HG03108 (cell line): ENCODE results near the gene FOXF1.

ENCODE experiments used
- ATAC-seq: cut with Tn5 transposase; IDR thresholded peaks from one replicate; pipeline ENCODE4 v1.9.1; 2021; ENCODE audit warnings: moderate library complexity; ENCODE audit not compliant: unreplicated experiment

Gene FOXF1

GRCh38 chr16:86503830-86504229, 6.5 kb upstream of the FOXF1 start:
- ATAC-seq: no peak

- ATAC-seq: no peak
Measured at GRCh38 chr16:86504315-86505184, 5.8 kb upstream of the FOXF1 start.

- ATAC-seq: no peak
Measured at GRCh38 chr16:86505185-86505898, 5.0 kb upstream of the FOXF1 start.

GRCh38 chr16:86505899-86506864, 4.1 kb upstream of the FOXF1 start:
- no peak for ATAC-seq

- no peak for ATAC-seq
Measured at GRCh38 chr16:86507173-86508027, 2.9 kb upstream of the FOXF1 start.

GRCh38 chr16:86508028-86508946, 2.0 kb upstream of the FOXF1 start:
- ATAC-seq: no peak

GRCh38 chr16:86508947-86509758, 1.2 kb upstream of the FOXF1 start:
- ATAC-seq: no peak

GRCh38 chr16:86509759-86510464, 415 bp upstream of the FOXF1 start:
- ATAC-seq: no peak

GRCh38 chr16:86511317-86512161, 1.2 kb downstream of the FOXF1 start:
- ATAC-seq: no peak

GRCh38 chr16:86512301-86512859, 2.1 kb downstream of the FOXF1 start:
- ATAC-seq: no peak

GRCh38 chr16:86512860-86513470, 2.6 kb downstream of the FOXF1 start:
- no peak for ATAC-seq

- ATAC-seq: no peak
Measured at GRCh38 chr16:86513471-86514277, 3.3 kb downstream of the FOXF1 start.

- no peak for ATAC-seq
Measured at GRCh38 chr16:86514481-86515376, 4.4 kb downstream of the FOXF1 start.

GRCh38 chr16:86515413-86515776, 5.1 kb downstream of the FOXF1 start:
- ATAC-seq: no peak
